Nephron (organoid): ENCODE measurements around the gene CNTN4.
"Not testable (repeated sequence)": the region's sequence is repeated elsewhere in the genome, so short reads cannot be mapped to it uniquely, and the experiment has no call there.

Experiments used
- H3K27ac Mint-ChIP-seq, 3 experiments: 2 replicates each; pipeline ENCODE4 v1.8.0; 2020; ENCODE audit warnings: mixed read lengths in 3 of 3, mild to moderate bottlenecking in 2 of 3, moderate library complexity in 1 of 3
- H3K27me3 Mint-ChIP-seq: 2 replicates; pipeline ENCODE4 v1.8.0; 2021; ENCODE audit warnings: low read depth, mild to moderate bottlenecking, moderate library complexity, mixed read lengths
- H3K36me3 Mint-ChIP-seq: 2 replicates; pipeline ENCODE4 v1.8.0; 2020; ENCODE audit warnings: low read depth, mixed read lengths
- H3K4me1 Mint-ChIP-seq: 2 replicates; pipeline ENCODE4 v1.8.0; 2020; ENCODE audit warnings: mixed read lengths
- H3K4me3 Mint-ChIP-seq, 3 experiments: 2 replicates each; pipeline ENCODE4 v1.8.0; 2020; ENCODE audit warnings: mild to moderate bottlenecking in 3 of 3, mixed read lengths in 3 of 3, moderate library complexity in 2 of 3
- H3K9me3 Mint-ChIP-seq: 2 replicates; pipeline ENCODE4 v1.8.0; 2020; ENCODE audit warnings: mixed read lengths
- TF ChIP-seq, protein P1 (sequence below), 3 experiments: fragments of 200-600 bp; sonication (generic); IDR thresholded peaks; one replicate each; pipeline ENCODE4 v1.5.0; 2021; ENCODE audit warnings: antibody characterized with exemption in 3 of 3; ENCODE audit not compliant: unreplicated experiment in 3 of 3

CNTN4 gene

DNA sequence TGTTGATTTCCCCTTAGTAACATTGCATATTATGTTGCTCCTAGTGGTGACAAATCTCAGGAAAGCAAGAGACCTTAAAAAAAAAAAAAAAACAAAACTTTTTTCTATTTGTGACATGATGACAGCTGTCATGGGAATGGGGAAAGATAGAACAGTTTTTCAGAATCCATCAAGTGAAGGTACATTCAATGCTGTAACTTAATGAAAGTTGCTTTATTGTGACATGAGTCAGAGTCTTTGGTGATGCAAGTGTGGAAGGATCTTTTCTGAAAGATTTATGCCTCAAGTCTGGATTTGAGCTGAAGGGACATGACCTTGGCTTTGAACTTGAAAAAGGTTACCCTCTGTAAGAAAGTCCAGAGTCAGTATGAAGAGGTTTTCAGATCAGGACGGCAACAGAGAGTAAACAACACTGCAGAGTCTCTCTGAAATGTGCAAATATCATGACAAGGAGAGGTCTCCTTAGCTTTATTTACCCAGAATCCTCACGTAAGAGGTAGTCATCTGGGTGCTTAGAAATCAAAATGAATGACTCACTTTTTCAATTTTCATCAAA lies 424.7 kb downstream of the CNTN4 start:
- peaks cover 5% of the 10 kb centered on the region for H3K4me1 Mint-ChIP-seq

DNA sequence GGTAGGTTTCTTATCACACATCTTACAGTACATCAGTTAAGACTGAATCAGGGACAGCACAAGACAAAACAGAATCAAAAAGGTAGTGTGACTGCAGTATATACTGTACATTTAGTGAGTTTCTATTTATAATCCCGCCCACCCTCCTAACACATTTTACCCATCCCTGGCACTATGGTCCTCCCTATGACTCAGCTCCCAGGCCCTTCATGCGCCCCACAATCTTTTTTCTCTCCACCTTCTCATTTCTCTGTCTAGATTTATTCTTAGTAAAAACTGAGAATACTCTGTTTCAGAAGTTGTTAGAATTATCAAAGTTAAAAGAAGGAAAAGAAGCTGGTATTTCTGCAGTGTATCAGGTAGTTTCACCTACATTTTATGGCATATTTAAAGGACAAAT lies 427.3 kb downstream of the CNTN4 start:
- Mint-ChIP-seq H3K27ac (no peak overlapping the region), H3K36me3 (no peaks in the 10 kb centered on the region), H3K4me1 (peaks cover 5% of the 10 kb centered on the region), H3K27me3 (no peaks in the 10 kb centered on the region), H3K9me3 (peaks cover 2% of the 10 kb centered on the region), H3K4me3 (no peak overlapping the region)
- TF ChIP-seq, protein P1, sequence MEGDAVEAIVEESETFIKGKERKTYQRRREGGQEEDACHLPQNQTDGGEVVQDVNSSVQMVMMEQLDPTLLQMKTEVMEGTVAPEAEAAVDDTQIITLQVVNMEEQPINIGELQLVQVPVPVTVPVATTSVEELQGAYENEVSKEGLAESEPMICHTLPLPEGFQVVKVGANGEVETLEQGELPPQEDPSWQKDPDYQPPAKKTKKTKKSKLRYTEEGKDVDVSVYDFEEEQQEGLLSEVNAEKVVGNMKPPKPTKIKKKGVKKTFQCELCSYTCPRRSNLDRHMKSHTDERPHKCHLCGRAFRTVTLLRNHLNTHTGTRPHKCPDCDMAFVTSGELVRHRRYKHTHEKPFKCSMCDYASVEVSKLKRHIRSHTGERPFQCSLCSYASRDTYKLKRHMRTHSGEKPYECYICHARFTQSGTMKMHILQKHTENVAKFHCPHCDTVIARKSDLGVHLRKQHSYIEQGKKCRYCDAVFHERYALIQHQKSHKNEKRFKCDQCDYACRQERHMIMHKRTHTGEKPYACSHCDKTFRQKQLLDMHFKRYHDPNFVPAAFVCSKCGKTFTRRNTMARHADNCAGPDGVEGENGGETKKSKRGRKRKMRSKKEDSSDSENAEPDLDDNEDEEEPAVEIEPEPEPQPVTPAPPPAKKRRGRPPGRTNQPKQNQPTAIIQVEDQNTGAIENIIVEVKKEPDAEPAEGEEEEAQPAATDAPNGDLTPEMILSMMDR (IDR thresholded peaks at IDR 0.05; ENCODE audit: unreplicated experiment in 3 of 3) = no peak

More for the DNA sequence above, 424.7 kb downstream of the CNTN4 start:
- H3K27ac Mint-ChIP-seq = no peak overlapping the region
- no peaks in the 10 kb centered on the region for H3K27me3 Mint-ChIP-seq
- no peak overlapping the region for H3K4me3 Mint-ChIP-seq
- H3K9me3 Mint-ChIP-seq = peaks cover 5% of the 10 kb centered on the region
- H3K36me3 Mint-ChIP-seq = peaks cover 5% of the 10 kb centered on the region
- TF ChIP-seq, protein P1 (IDR thresholded peaks at IDR 0.05; ENCODE audit: unreplicated experiment in 3 of 3) = no peak

DNA sequence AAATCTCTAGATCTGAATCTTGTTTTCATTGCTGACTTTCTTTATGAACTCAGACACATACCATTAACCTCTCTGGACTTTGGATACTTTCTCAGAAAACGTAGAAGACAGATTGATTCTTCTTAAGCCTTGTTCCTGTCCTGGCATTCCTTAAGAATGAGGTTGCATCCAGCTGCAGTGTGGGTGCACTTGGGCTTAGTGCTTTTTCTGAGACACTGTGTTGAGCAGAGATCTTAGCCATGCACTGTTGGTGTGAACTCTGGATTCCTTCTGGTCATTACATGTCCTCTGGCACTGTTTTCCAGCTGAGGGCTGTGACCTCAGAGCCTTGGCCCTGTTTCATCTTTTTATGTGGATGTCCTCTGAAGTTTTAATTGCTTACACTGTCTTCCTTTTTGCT lies 428.3 kb downstream of the CNTN4 start:
- Mint-ChIP-seq H3K9me3 (peaks cover 3% of the 10 kb centered on the region), H3K27ac (no peak overlapping the region)

DNA sequence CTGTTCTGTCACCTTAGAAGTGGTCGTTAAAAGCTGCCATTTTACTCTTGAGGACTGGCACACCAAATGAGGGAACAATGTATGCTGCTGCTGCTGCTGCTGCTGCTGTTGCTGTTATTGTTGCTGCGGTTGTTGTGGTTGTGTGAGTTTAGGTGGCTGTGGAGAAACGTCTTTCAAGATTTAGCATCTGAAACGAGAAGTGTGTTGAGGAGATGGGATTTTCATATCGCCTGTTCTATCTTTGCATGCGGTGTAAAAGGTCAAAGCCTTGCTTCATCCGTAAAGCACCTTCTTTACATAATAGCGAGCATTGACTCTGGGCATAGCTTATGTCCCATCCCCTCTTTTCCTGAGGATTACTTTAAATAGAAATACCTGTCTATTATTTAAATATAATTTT lies 428.7 kb downstream of the CNTN4 start:
- H3K27me3 Mint-ChIP-seq, H3K36me3 Mint-ChIP-seq, H3K4me1 Mint-ChIP-seq, H3K27ac Mint-ChIP-seq, H3K4me3 Mint-ChIP-seq, H3K9me3 Mint-ChIP-seq: not testable (repeated sequence)

More for the DNA sequence above, 428.3 kb downstream of the CNTN4 start:
- Mint-ChIP-seq H3K36me3 (no peaks in the 10 kb centered on the region), H3K27me3 (no peaks in the 10 kb centered on the region), H3K4me1 (peaks cover 5% of the 10 kb centered on the region), H3K4me3 (no peak overlapping the region)
- TF ChIP-seq, protein P1 (IDR thresholded peaks at IDR 0.05; ENCODE audit: unreplicated experiment in 3 of 3) = no peak

DNA sequence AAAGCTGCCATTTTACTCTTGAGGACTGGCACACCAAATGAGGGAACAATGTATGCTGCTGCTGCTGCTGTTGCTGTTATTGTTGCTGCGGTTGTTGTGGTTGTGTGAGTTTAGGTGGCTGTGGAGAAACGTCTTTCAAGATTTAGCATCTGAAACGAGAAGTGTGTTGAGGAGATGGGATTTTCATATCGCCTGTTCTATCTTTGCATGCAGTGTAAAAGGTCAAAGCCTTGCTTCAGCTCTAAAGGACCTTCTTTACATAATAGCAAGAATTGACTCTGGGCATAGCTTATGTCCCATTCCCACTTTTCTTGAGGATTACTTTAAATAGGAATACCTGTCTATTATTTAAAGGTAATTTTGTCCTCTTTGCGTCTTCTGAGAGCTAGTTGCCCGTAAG lies 436.1 kb downstream of the CNTN4 start:
- H3K4me3 Mint-ChIP-seq, H3K4me1 Mint-ChIP-seq, H3K27ac Mint-ChIP-seq, H3K9me3 Mint-ChIP-seq, H3K27me3 Mint-ChIP-seq, H3K36me3 Mint-ChIP-seq: not testable (repeated sequence)

DNA sequence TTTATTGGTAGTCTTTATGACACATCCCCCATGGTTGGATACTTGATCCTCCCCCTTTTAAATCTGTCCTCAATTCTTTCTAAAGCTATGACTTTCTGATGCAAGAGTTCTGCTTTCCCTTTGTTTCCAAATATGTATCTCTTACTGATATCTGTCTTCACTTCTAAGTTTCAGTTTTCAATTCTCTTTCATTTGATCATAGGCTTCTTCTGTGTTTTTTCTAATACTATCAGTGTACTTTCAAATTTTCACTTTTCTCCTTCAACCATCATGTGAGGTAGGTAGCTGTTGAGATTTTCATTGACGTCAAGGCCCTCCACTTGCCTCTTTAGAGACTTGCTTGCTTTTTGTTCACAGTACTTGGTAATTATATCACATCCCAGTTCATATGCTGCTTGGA lies 436.5 kb downstream of the CNTN4 start:
- H3K4me1 Mint-ChIP-seq = no peaks in the 10 kb centered on the region
- no peaks in the 10 kb centered on the region for H3K36me3 Mint-ChIP-seq
- H3K9me3 Mint-ChIP-seq = peaks cover 3% of the 10 kb centered on the region
- no peaks in the 10 kb centered on the region for H3K27me3 Mint-ChIP-seq
- TF ChIP-seq, protein P1 (IDR thresholded peaks at IDR 0.05; ENCODE audit: unreplicated experiment in 3 of 3) = no peak
- no peak overlapping the region for H3K27ac Mint-ChIP-seq
- no peak overlapping the region for H3K4me3 Mint-ChIP-seq

DNA sequence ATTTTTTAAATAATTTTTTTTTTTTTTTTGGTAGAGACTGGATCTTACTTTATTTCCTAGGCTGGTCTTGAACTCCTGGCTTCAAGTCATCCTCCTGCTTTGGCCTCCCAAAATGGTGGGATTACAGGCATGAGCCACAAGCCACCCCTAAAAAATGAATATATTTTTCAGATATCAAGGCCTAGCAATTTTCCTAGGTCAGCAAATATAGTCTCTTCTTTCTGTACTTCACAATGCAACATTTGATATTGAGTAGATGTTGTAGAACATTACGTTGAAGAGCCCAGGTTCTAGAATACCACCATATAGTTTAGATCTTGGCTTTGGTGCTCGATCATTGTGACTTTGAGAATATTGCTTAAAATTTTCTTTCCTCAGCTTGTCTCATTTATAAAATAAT lies 437.9 kb downstream of the CNTN4 start:
- Mint-ChIP-seq H3K9me3 (no peaks in the 10 kb centered on the region), H3K4me3 (no peak overlapping the region), H3K36me3 (no peaks in the 10 kb centered on the region), H3K27ac (no peak overlapping the region), H3K4me1 (no peaks in the 10 kb centered on the region), H3K27me3 (no peaks in the 10 kb centered on the region)
- TF ChIP-seq, protein P1 (IDR thresholded peaks at IDR 0.05; ENCODE audit: unreplicated experiment in 3 of 3) = no peak
